Mucosa of rectum (tissue), 2 donors: ENCODE measurements around the gene ZDHHC20.

Source experiments
- H3K27ac ChIP-seq, 2 donors: one replicate each; pipeline ENCODE4 v1.7.0; 2013; ENCODE audit warnings: inconsistent platforms in 2 of 2, low read depth in 2 of 2, low read length in 2 of 2
- H3K27me3 ChIP-seq, 2 donors: one replicate each; pipeline ENCODE4 v1.7.0; 2013; ENCODE audit warnings: low read length in 2 of 2; ENCODE audit not compliant: control insufficient read depth in 2 of 2, insufficient read depth in 2 of 2
- H3K36me3 ChIP-seq, 2 donors: one replicate each; pipeline ENCODE4 v1.7.0; 2013; ENCODE audit warnings: low read length in 2 of 2; ENCODE audit not compliant: control insufficient read depth in 2 of 2, insufficient read depth in 2 of 2
- H3K4me1 ChIP-seq, 2 donors: one replicate each; pipeline ENCODE4 v1.7.0; 2013; ENCODE audit warnings: low read length in 2 of 2, mild to moderate bottlenecking in 1 of 2; ENCODE audit not compliant: control insufficient read depth in 2 of 2, insufficient read depth in 2 of 2
- H3K4me3 ChIP-seq, 2 donors: one replicate each; pipeline ENCODE4 v1.7.0; 2013; ENCODE audit warnings: low read length in 2 of 2
- H3K9ac ChIP-seq, 2 donors: one replicate each; pipeline ENCODE4 v1.7.0; 2013; ENCODE audit warnings: low read length in 2 of 2, low read depth in 1 of 2, mild to moderate bottlenecking in 1 of 2
- H3K9me3 ChIP-seq, 2 donors: one replicate each; pipeline ENCODE4 v1.7.0; 2013; ENCODE audit warnings: low read length in 2 of 2; ENCODE audit not compliant: control insufficient read depth in 2 of 2
- donor health status: healthy.
- donor health status: Normal muscosa, but diverticular disease.

Gene ZDHHC20

GRCh38 chr13:21365574-21365973 is 93.5 kb downstream of the ZDHHC20 start:
- Histone ChIP-seq H3K4me3 (no peak overlapping the region), H3K27me3 (no peaks in the 10 kb centered on the region), H3K36me3 (no peaks in the 10 kb centered on the region), H3K9me3 (no peaks in the 10 kb centered on the region), H3K9ac (no peak overlapping the region), H3K4me1 (no peaks in the 10 kb centered on the region), H3K27ac (no peak overlapping the region)

DNA sequence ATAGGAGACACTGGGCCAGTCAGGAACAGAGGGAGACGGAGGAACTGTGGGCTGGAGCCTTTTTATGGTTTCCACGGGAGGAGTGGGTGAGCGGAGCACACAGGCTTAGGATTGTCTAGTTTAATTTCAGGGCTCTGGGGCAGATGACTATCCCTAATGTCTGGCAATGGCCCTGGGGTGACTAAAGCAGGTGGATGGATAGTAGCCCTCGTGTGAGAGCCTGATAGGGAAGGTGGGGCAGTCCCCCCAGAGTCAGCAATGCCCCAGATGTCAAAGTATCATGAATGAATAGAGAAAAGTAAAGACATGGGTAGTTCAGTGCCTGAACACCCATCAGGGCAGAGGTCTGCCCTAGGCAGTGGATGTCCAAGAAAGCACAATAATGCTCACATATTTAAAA is 94.2 kb downstream of the ZDHHC20 start:
- Histone ChIP-seq H3K9ac (no peak overlapping the region), H3K27me3 (no peaks in the 10 kb centered on the region), H3K27ac (no peak overlapping the region)

DNA sequence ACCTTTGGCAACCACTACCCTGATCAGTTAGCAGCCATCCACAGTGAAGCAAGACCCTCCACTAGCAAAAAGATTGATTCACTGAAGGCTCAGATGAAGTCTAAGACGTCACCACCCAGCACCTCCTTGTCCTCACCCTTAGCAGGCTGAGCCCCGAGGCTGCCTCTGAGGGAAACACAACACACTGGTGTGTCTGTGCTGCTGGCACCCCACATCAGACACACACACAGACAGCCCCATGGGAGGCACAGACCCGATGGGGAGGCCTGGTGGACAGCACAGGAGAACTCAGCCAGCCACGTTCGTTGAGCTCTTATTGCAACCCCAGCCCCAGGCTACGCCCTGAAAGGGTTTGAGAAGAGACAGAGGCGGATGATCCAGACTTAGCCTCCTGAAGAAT is 94.7 kb downstream of the ZDHHC20 start:
- no peaks in the 10 kb centered on the region for H3K36me3 ChIP-seq
- H3K9ac ChIP-seq = no peak overlapping the region
- H3K27ac ChIP-seq = no peak overlapping the region
- H3K27me3 ChIP-seq = no peaks in the 10 kb centered on the region
- no peak overlapping the region for H3K4me3 ChIP-seq
- H3K9me3 ChIP-seq = no peaks in the 10 kb centered on the region
- no peaks in the 10 kb centered on the region for H3K4me1 ChIP-seq

More for the DNA sequence above, 94.2 kb downstream of the ZDHHC20 start:
- Histone ChIP-seq H3K36me3 (no peaks in the 10 kb centered on the region), H3K4me1 (no peaks in the 10 kb centered on the region), H3K4me3 (no peak overlapping the region), H3K9me3 (no peaks in the 10 kb centered on the region)

- no peaks in the 10 kb centered on the region for H3K27me3 ChIP-seq
- H3K9me3 ChIP-seq = no peaks in the 10 kb centered on the region
- H3K4me3 ChIP-seq = no peak overlapping the region
- H3K4me1 ChIP-seq = no peaks in the 10 kb centered on the region
- no peaks in the 10 kb centered on the region for H3K36me3 ChIP-seq
- H3K27ac ChIP-seq = no peak overlapping the region
- no peak overlapping the region for H3K9ac ChIP-seq
Measured at GRCh38 chr13:21362741-21363140, 96.4 kb downstream of the ZDHHC20 start.

DNA sequence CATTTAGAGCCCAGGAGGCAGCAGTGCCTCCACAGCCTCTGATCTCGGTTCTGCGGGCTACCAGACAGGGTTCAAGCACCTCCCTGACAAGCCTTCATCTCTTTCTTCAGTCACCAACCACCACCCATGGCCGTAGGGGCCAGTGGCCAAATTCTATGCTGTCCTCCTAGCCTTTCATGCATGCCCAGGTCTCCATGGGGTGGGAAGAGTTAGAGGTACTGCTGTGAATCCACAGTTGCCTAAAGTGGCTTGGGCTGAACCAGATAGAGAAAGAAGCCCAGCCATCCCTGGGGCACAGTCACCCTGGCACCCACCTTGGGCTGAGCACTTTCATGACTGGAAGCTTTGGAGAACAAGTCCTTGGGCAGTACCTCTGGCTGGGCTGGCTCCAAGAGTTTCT is 97.4 kb downstream of the ZDHHC20 start:
- H3K4me3 ChIP-seq = no peak overlapping the region
- no peaks in the 10 kb centered on the region for H3K4me1 ChIP-seq
- no peaks in the 10 kb centered on the region for H3K9me3 ChIP-seq
- H3K27ac ChIP-seq = no peak overlapping the region
- no peak overlapping the region for H3K9ac ChIP-seq
- no peaks in the 10 kb centered on the region for H3K27me3 ChIP-seq
- H3K36me3 ChIP-seq = no peaks in the 10 kb centered on the region

GRCh38 chr13:21361123-21361522 is 98.0 kb downstream of the ZDHHC20 start:
- no peak overlapping the region for H3K9ac ChIP-seq
- no peaks in the 10 kb centered on the region for H3K36me3 ChIP-seq
- H3K27me3 ChIP-seq = no peaks in the 10 kb centered on the region
- H3K4me1 ChIP-seq = no peaks in the 10 kb centered on the region
- H3K27ac ChIP-seq = no peak overlapping the region
- H3K9me3 ChIP-seq = no peaks in the 10 kb centered on the region
- no peak overlapping the region for H3K4me3 ChIP-seq

- no peaks in the 10 kb centered on the region for H3K4me1 ChIP-seq
- H3K4me3 ChIP-seq = no peak overlapping the region
- H3K36me3 ChIP-seq = no peaks in the 10 kb centered on the region
- no peaks in the 10 kb centered on the region for H3K27me3 ChIP-seq
- H3K9ac ChIP-seq = no peak overlapping the region
- no peaks in the 10 kb centered on the region for H3K9me3 ChIP-seq
- no peak overlapping the region for H3K27ac ChIP-seq
Measured at GRCh38 chr13:21360463-21360862, 98.6 kb downstream of the ZDHHC20 start.

GRCh38 chr13:21359855-21360254 is 99.2 kb downstream of the ZDHHC20 start:
- no peak overlapping the region for H3K9ac ChIP-seq
- no peak overlapping the region for H3K27ac ChIP-seq
- no peaks in the 10 kb centered on the region for H3K4me1 ChIP-seq
- H3K9me3 ChIP-seq = no peaks in the 10 kb centered on the region
- no peaks in the 10 kb centered on the region for H3K36me3 ChIP-seq
- H3K4me3 ChIP-seq = no peak overlapping the region
- H3K27me3 ChIP-seq = no peaks in the 10 kb centered on the region

DNA sequence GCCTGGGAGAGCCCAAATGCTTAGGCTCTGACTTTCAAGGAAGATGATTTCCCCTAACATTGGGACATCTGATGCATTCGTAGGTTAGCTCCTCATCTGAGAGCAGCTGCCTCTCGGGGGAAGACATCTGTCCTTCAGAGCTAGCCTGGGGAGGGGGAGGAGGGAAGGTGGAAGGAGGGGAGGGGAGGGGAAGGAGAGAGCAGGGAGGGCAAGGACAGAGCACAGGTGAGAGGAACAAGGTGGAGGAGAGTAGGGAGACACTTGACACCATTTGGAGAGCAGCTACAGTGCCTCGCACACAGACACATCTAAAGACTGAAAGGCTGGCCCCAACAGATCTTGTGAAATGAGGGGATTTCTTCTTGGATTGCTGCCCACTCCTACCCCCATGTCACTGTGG is 103.8 kb downstream of the ZDHHC20 start:
- H3K4me1 ChIP-seq = no peaks in the 10 kb centered on the region
- no peaks in the 10 kb centered on the region for H3K9me3 ChIP-seq
- no peak overlapping the region for H3K9ac ChIP-seq
- H3K27ac ChIP-seq = no peak overlapping the region
- no peaks in the 10 kb centered on the region for H3K27me3 ChIP-seq
- no peak overlapping the region for H3K4me3 ChIP-seq
- H3K36me3 ChIP-seq = no peaks in the 10 kb centered on the region

GRCh38 chr13:21354721-21355120 is 104.4 kb downstream of the ZDHHC20 start:
- no peaks in the 10 kb centered on the region for H3K27me3 ChIP-seq
- H3K36me3 ChIP-seq = no peaks in the 10 kb centered on the region
- H3K27ac ChIP-seq = no peak overlapping the region
- no peaks in the 10 kb centered on the region for H3K4me1 ChIP-seq
- no peak overlapping the region for H3K9ac ChIP-seq
- no peak overlapping the region for H3K4me3 ChIP-seq
- no peaks in the 10 kb centered on the region for H3K9me3 ChIP-seq

- Histone ChIP-seq H3K4me3 (no peak overlapping the region), H3K9me3 (no peaks in the 10 kb centered on the region), H3K9ac (no peak overlapping the region), H3K27me3 (no peaks in the 10 kb centered on the region), H3K36me3 (no peaks in the 10 kb centered on the region), H3K27ac (no peak overlapping the region), H3K4me1 (no peaks in the 10 kb centered on the region)
Measured at GRCh38 chr13:21348488-21349120, 110.5 kb downstream of the ZDHHC20 start.
